ENCODE measurements around the gene TMPRSS9. TPM values are rescaled to one million over a fixed set of nuclear protein-coding genes. Genes with fewer than 3 reads are reported as not detected.

Gene TMPRSS9
- polyA plus RNA-seq, 5 donors = 0.24 to 0.91 (median 0.52) TPM

DNA sequence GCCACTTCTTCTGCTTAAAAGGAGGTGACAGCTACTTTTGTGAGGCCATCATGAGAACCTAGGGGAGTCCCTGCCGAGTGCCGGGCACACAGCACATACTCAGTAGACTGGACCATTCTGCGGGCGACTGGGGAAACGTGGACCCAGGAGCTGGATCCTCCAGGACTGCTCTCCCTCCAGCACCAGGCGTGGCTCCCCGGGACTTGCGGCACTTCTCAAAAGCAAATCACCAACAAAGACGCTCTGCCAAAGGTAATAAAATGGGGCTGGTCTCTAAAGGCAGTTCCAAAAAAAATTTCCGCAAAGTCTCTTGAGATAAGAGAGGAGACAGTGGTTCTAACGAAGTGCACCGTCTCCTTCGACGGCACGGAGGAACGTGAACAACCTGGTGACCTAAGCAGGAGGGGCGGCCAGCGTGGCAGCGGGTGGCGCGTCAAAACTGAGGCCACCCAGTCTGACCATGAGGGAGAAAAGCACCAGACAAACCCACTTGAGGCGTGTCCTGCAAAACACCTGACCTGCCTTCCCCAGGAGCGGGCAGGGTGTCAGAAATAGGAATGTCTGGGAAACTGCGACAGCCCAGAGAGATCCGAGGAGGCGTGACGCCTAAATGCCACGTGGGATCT lies 1.4 kb upstream of the TMPRSS9 start:
- DNase-seq = no peak

DNA sequence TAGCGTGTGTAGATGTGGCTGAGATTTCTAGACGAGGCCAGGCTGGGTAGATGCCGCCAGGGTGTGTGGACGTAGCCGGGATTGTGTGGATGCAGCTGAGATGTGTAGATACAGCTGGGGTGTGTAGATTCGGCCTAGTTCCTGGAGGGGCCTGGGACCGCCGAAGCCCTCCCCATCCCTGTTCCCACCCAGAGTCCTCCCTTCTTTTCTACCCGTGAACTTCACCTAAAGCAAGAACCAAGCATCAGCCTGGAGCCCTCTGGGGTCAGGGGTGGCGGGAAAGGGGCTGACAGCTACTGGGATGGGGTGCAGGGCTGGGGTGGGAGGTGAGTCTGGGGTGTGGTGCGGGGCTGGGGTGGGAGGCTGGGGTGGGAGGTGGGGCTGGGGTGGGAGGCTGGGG lies 768 bp downstream of the TMPRSS9 start:
- no peak for DNase-seq

DNA sequence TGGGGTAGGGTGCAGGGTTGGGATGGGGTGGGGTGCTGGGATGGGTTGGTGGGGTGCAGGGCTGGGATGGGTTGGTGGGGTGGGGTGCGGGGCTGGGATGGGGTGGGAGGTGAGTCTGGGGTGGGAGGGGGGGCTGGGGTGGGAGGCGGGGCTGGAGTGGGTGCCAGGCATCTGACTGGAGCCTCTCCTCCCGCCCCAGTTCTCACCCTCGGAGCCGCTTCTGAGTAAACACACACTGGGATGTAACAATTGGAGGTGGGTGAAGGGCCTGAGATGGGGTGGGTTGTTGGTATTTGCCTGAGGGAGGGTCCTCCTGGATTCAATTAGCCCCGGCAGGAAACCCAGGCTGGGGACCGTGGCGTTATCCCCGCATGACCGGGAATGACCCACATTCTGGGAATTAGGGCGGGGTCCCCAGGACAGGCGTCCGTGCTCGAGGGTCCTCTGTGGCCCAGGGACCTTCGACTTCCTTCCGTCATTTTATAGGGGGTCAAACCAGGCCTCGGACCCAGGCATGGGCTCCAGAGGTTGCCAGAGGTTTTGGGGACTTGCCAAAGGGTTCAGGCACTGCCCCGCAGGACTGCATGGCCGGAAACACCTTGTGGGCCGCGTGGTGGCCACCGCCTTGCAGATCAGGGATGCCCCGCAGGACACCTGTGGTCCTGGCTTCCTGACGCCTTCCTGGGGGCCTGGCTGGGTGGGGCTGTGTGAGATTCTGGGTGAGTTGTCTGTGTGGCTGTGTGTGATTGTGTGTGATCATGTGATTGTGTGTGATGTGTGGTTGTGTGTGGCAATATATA lies 1.4 kb downstream of the TMPRSS9 start:
- no peak for DNase-seq

DNA sequence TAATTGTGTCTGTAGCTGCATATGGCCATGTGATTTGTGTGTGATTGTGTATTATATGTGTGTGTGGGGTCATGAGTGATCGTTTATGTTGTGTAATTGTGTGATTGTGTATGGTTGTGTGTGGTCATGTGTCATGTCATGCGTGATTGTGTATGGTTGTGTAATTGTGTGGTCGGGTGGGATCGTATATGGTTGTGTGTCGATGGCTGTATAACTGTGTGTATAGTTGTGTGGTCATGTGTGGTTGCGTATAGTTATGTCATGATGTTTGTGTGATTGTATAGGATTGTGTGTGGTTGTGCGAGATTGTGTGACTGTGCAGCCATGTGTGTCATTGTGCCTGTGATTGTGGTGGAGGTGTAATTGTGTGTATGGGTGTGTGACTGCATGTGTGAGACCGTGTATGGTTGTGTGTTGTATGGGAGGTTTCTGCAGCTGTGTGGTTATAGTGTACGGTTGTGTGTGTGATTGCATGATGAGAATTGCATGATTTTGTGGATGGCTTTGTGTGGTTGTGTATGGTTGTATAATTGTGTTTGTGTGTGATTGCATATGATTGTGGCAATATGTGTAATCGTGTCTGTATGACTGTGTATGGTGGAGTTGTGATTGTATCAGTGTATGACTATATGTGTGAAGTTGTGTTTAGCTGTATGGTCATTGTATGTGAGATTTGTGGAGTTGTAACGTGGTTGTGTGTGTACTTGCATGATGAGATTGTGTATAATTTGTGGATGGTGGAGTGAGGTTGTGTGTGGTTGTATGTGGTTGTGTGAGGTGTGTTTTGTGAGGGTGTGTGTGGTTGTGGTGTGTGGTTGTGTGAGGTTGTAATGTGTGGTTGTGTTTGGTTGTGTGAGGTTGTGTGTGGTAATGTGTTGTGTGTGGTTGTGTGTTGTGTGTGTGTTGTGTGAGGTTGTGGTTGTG lies 2.2 kb downstream of the TMPRSS9 start:
- no peak for DNase-seq

DNA sequence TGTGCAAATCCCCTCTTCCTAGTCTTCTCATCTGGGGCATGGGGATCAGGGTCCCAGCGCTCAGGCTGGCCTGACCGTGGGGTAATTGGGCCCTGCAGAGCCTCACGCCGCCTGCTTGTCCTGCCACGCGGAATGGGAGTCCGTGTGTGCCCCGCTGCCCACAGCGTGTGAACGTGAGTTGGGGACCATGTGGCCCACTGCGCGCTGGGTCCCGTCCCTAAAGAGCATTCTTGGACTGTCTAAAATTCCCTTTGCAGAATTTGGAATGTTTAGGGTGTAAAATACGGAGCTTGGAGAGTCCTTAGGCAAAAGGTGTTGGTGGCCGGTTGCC lies 2.9 kb downstream of the TMPRSS9 start:
- DNase-seq = no peak

DNA sequence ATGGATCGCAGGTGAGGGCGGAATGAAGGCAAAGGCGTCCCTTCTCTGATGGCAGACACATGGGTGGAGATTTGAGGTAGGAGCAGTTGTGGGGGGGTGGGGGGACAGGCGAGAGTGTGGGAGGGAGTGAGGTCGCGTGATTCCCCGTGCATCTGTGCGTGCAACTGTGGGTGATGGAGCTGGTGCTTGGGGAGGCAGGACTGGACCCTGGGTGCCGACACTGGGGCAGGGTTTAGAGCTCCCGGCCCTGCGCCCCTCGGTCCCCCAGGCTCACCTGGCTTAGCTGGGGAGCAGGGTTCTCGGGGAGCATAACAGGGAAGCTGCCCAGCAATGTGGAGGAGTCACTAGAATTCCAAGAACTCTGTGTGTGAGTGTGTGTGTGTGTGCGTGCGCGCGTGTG lies 3.4 kb downstream of the TMPRSS9 start:
- no peak for DNase-seq

DNA sequence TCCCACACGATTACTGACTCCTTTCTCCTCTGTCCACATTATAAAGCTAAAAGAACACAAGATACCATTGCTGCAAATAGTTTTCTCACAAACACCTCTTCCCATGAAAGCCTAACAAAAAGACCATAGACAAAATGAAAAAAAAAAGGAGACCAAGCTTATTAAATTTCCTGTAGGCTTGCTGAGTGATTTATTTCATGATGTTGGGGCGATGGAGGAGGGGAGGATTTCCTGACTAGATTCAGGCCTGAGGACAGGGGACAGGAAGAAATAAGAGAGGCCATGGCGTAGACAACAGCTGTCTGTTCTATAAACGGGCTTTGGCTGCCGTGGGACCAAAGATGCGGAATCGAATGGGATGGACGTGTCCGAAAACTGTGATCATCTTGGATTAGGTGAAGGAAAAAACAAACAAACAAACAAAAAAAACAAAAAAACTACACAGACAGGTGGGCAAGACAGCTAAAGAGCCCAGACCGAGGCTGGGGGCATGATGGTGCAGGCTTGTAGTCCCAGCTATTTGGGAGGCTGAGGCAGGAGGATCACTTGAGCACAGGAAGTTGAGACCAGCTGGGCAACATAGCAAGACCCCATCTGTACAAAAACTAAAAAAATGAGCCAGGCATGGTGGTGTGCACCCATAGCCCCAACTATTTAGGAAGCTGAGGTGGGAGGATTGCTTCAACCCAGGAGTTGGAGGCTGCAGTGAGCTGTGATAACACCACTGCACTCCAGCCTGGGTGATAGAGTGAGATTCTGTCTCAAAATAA lies 5.3 kb downstream of the TMPRSS9 start:
- no peak for DNase-seq

DNA sequence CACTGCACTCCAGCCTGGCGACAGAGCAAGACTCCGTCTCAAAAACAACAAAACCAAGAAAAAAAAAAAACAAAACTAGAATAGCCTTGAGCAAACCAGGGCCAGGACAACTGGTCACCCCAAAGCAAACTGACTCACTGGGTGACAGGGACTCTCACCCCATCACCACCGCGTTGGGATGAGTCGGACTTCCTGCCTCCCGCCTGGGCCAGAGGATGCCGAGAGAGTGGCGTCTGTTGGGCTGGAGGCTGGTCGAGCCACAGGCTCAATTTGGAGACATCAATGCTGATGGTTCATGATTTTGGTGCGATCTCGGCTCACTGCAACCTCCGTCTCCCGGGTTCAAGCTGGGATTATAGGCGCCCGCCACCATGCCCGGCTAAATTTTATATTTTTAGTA lies 11.6 kb downstream of the TMPRSS9 start:
- DNase-seq = no peak

DNA sequence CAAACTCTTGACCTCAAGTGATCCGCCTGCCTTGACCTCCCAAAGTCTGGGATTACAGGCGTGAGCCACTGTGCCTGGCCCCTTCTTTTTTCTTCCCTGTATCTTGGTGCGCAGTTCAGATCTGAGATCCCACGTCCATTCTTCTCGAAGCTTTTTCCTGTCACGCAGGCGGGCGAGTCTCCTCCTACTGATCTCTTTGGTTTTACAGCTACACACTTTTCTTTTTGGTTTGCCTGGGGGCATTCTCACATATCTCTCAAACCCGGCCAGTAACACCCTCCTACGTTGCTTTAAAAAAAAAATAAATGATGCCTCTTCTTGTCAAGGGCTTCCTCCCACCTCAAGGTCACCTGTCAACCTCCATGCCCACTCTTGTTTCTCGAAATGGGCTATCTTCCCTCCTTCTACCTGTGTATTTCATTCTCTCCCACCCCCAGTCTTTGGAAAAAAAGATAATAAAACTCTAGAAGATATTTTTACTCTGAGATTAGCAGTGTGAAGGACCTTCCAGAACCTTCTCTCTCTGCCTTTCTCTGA lies 12.1 kb downstream of the TMPRSS9 start:
- DNase-seq = no peak

DNA sequence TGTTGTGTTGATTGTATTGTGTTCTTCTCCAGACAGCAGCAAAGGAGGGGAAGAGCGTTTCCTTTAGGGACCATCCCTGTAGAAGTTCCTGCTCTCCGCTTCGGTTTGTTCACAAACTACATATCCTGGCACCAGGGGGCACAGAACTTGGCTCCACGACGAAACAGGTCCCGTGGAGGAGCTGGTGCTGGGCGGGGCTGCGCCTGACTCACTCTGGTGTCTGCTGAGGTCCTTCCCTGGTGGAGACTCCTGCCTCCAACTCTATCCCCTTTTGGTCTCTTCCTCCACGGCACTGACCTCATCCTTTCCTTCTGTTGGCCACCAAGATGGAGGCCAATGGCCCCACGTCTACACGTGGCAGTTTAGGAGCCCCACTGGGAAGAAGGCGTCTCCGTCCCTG lies 14.7 kb downstream of the TMPRSS9 start:
- no peak for DNase-seq

DNA sequence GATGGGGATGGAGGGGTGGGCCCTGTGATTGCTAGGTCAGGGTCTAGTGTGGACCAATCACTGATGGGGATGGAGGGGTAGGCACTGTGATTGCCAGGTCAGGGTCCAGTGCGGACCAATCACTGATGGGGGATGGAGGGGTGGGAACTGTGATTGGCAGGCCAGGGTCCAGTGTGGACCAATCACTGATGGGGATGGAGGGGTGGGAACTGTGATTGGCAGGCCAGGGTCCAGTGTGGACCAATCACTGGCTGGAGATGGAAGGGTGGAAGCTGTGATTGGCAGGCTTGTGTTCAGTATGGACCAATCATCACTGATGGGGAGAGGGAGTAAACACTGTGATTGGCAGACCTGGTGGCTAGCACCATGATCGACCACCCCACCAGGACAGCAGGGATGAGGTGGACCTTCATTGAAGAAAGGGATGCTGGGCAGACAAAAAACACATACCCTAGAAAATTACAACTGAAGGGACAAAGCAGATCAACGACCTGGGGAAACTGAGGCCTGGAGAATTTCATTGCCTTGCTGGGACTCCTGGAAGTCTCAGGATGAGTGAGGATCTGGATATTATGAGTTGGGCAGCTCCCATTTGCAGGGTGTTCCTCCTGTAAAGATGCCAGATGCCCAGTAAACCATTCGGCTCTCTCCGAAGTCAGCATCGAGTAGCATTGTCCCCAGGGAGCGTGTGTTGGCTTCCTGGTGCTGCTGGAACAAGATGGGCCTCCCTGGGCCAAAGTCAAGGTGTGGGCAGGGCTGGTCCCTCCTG lies 15.5 kb downstream of the TMPRSS9 start:
- no peak for DNase-seq

DNA sequence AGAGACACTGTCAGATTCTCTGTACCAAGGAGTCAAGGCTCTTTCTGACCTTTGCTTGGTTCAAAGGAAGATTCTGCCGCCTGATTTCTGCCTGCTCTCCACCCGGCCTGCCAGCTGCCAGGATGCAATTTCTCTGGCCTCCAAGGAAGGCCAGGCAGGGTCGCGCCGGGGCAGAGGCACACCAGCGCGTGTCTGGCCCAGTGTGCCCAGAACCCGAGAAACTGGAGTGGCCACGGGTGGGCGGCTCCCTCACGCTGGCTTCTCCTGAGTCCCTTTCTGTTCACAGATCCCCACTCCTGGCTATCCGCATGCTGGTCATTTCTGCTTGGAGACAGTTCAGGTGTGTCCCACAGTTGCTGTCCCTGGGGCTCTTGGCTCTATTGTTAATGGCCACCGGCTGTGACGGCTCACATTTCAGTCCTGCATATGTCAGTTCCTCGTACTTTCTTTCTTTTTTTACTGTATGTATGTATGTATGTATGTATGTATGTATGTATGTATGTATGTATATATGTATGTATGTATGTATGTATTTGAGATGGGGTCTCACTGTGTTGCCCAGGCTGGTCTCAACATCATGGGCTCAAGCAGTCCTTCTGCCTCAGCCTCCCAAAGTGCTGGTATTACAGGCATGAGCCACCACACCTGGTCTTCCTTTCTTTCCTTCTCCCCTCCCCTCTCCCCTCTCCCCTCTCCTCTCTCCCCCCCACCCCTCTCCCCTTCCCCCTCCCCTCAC lies 16.9 kb downstream of the TMPRSS9 start:
- DNase-seq = no peak

DNA sequence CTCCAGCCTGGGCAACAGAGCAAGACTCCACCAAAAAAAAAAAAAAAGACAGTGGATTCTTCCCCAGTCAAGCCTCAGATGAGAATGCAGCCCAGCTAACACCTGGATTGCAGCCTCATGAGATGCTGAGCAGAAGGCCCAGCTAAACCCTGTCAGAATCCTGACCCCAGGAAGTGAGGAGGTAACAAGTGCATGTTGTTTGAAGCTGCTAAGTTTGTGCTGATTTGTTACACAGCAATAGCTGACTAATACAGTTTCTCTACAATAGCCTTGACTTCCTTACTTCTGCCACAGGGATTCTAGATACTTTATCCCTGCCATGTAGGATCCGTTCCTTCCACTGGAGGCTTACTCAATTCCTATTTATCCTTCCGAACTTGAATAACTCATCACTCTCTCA lies 20.5 kb downstream of the TMPRSS9 start:
- no peak for DNase-seq

DNA sequence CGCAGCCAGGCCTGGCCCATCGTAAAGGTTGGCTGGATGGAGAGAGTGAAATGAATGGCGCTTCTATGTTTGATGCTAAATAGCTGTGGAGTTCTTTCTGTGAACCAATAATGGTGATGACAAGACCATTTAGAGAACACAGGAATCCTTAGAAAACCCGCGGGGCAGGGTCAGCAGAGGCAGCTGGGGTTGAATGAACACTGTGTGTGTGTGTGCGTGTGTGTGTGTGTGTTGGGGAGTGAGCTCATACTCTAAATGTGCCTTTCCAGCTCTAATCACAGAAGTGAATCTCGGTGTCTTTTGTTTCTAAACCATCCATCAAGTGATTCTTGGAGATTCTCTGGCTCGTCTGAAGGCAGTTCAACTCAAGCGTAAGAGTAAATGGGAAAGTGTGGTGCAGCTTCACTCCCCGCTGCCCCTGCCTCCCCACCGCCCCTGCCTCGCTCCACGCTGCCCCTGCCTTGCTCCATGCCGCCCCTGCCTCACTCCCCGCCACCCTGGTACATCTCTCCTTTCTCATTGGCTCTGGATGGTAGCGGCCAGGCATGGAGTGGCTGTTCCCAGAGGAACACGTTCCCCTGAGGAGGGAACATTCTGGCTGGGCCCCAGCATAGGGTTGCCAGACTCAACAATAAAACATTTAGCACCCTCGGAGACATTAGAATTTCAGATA lies 21.2 kb downstream of the TMPRSS9 start:
- DNase-seq = no peak

DNA sequence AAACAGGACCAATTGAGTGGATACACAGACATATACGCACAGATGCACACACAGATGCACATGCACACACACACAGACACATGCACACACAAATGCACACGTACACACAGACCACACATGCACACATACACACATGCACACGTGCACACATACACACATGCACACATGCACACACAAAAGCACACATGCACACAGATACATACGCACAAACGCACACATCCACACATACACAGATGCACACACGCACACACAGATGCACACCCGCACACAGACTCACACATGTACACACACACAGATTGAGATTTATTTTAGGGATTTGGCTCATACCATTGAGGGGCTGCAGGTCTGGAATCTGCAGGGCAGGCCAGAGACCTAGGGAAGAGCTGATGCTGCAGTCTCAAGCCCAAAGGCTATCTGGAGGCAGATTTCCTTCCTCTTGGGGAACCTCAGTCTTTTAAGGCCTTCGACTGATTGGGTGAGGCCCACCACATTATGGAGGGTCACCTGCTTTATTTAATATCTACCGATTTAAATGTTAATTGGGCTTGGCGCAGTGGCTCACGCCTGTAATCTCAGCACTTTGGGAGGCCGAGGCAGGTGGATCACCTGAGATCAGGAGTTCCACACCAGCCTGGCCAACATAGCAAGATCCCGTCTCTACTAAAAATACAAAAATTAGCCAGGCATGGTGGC lies 22.6 kb downstream of the TMPRSS9 start:
- DNase-seq = no peak

DNA sequence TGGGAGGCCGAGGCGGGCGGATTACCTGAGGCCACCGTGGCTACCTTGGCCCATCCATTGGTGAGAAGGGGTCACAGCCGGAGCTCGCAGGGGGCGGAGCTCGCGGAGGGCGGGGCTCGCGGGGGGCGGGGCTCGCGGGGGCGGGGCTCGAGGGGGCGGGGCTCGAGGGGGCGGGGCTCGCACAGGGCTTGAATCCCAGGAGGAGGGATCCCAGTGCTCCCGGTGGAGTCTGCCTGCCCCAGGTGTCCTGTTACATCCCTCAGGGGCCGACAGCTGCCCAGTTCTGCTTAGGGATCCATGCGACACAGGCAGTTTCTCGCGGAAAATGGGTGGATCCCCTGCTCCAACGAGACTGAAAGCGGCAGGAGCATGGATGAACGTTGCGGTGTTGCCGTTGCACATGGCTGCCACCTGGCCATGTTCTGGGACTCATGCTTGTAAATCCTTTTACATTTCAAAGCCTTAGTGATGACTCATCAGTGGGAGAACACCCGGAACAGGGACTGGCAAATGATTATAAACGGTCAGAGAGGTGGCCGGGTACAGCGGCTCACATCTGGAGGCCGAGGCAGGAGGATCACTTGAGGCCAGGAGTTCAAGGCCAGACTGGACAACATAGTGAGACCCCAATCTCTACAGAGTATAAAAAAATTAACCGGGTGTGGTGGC lies 25.1 kb downstream of the TMPRSS9 start:
- no peak for DNase-seq

DNA sequence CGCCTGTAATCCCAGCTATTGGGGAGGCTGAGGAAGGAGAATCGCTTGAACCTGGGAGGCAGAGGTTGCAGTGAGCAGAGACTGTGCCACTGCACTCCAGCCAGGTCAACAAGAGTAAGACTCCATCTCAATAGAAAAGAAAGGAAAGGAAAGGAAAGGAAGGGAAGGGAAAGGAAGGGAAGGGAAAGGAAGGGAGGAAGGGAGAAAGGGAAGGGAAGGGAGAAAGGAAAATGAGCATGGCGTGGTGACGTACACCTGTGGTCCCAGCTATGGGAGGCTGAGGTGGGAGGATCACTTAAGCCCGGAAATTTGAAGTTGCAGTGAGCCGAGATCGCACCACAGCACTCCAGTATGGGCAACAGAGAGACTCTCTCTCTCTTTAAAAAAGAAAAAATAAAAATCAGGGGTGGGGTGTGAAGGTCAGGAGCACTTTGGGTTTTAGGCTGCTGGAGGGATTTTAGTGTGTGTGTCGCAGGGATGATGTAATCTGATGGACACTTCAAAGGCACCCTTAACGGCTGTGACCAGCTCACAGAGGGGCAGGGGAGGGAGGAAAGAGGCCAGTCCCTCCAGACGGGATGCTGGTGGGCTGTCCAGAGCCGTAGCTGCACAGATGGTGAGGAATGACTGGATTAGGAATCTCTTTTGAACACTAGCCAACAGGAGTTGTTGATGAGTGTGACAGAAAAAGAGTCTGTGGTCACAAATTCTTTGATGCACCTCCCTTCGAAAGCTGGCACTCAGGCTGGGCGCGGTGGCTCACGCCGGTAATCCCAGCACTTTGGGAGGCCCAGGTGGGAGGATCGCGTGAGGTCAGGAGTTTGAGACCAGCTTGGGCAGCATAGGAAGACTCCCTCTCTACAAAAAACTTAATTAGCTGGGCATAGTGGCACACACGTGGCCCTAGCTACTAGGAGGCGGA lies 27.6 kb downstream of the TMPRSS9 start:
- no peak for DNase-seq
